ENCODE data around the gene CAPZB.
"Not testable (repeated sequence)": the region's sequence is repeated elsewhere in the genome, so short reads cannot be mapped to it uniquely, and the experiment has no call there.

CAPZB gene

DNA sequence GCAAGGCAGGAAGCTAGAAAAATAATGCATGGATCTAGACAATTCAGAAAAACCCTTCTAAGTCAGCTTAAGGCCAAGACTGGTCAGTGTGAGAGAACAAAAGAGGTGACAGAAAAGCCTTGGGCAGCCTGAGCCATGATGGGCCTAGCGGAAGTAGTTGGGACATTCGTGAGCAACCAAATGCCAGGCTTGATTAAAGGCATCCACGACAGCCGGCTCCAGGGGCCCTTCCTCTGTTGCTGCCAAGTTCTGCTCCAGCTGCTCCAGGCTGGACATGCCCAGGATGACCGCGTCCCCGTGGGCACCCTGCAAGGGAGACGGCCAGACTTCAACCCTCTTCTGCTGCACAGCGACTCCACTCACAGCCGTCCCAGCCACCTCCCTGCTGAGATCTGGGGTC lies 181.3 kb downstream of the CAPZB start:
- DNase-seq: not testable (repeated sequence)

DNA sequence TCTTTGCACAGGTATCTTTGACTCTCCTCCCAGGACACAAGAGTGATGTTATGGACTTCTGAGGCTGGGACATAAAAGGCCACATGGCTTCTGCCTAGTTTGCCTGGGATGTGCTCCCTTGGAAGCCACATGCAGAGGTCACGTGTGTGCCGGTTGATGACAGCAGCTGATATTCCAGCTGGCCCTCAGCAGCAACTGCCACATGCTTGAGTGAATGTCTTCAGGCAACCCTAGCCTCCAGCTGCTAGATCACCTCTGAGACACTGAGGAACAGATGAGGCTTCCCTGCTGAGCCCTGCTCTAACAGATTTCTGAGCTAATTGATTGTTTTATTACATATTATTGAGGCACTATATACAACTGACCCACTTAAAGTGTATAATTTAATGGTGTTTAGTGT lies 185.1 kb downstream of the CAPZB start:
- DNase-seq: no peak

DNA sequence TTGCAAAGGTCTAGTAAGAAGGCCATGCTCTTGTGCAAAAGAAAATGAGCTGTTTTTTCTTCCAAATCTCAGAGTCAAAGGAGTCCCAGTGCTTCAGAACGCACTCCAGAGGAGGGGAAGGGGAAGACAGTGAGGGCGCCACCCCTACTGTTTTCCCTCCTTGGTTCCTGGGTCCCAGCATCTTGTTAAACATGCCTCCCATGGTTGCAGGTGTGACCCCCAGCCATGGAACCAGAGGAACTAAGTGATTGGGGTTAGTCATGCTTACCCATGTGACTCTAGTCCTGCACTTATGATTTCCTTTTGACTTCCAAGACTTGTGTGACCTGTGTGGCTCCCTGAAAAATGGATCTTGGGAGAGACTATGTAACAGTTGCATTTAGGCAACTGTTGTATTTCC lies 190.7 kb downstream of the CAPZB start:
- no peak for DNase-seq

DNA sequence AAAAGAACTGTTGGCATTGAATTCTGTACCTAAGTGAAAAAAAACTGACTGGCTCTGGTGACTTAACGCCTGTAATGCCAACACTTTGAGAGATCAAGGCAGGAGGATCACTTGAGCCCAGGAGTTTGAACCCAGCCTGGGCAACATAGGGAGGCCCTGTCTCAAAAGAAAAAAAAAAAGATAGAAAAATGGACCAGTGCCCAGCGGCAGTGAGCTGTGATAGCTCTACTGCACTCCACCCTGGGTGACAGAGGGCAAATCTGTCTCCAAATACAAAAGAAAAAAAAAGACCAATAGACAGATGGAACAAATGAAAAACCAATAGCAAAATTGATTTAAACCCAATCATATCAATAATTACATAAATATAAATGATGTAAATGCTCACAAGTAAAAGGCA lies 196.1 kb downstream of the CAPZB start:
- DNase-seq: no peak

Data from activated CD4-positive, alpha-beta T cell treated with anti-CD3 and anti-CD28 coated beads, Interleukin-10, Interleukin-2, amounts not matched to agents 100 ng/mL and 50 ng/mL, durations not matched to agents 16 hours and 8 hours (primary cell).